Measurements from ENCODE around the gene HSPA1A.

- TF ChIP-seq, protein P1, sequence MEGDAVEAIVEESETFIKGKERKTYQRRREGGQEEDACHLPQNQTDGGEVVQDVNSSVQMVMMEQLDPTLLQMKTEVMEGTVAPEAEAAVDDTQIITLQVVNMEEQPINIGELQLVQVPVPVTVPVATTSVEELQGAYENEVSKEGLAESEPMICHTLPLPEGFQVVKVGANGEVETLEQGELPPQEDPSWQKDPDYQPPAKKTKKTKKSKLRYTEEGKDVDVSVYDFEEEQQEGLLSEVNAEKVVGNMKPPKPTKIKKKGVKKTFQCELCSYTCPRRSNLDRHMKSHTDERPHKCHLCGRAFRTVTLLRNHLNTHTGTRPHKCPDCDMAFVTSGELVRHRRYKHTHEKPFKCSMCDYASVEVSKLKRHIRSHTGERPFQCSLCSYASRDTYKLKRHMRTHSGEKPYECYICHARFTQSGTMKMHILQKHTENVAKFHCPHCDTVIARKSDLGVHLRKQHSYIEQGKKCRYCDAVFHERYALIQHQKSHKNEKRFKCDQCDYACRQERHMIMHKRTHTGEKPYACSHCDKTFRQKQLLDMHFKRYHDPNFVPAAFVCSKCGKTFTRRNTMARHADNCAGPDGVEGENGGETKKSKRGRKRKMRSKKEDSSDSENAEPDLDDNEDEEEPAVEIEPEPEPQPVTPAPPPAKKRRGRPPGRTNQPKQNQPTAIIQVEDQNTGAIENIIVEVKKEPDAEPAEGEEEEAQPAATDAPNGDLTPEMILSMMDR (IDR thresholded peaks at IDR 0.05) = no peak
- TF ChIP-seq POLR2A (IDR thresholded peaks at IDR 0.05) = no peak
These were observed 37.1 kb upstream of the HSPA1A start for GRCh38 chr6:31778193-31778592.
